HepG2 (cell line): ENCODE results near the gene ULK4. TPM values are rescaled to one million over a fixed set of nuclear protein-coding genes. Genes with fewer than 3 reads are reported as not detected.

Experiments used
- ADNP ChIP-seq: sonication (generic); formaldehyde crosslinking; IDR thresholded peaks from 2 replicates; pipeline ENCODE4 v1.4.0; 2020; ENCODE audit warnings: missing genetic modification reagents
- ELF4 ChIP-seq: sonication (generic); formaldehyde crosslinking; IDR thresholded peaks from 2 replicates; pipeline ENCODE4 v1.5.0; 2020; ENCODE audit warnings: missing genetic modification reagents, mild to moderate bottlenecking, moderate library complexity, borderline replicate concordance
- FOXA3 ChIP-seq: IDR thresholded peaks from 2 replicates; pipeline ENCODE4 v1.6.1; 2016; ENCODE audit warnings: missing genetic modification reagents, missing compliant biosample characterization
- HMG20A ChIP-seq: IDR thresholded peaks from 2 replicates; pipeline ENCODE4 v1.6.1; 2016; ENCODE audit warnings: borderline replicate concordance
- HNF1B ChIP-seq: sonication (generic); formaldehyde crosslinking; IDR thresholded peaks from 2 replicates; pipeline ENCODE4 v1.5.1; 2020; ENCODE audit warnings: mild to moderate bottlenecking, moderate library complexity, missing genetic modification reagents
- HOXA5 ChIP-seq: sonication (generic); formaldehyde crosslinking; IDR thresholded peaks from 2 replicates; pipeline ENCODE4 v1.4.0; 2020; ENCODE audit warnings: missing genetic modification reagents
- KLF9 ChIP-seq: IDR thresholded peaks from 2 replicates; pipeline ENCODE4 v1.6.1; 2016; ENCODE audit warnings: low read depth
- MAFG ChIP-seq: sonication (generic); formaldehyde crosslinking; IDR thresholded peaks from 2 replicates; pipeline ENCODE4 v1.5.1; 2020; ENCODE audit warnings: mild to moderate bottlenecking, missing genetic modification reagents
- MIER2 ChIP-seq: IDR thresholded peaks from 2 replicates; pipeline ENCODE4 v1.6.1; 2016; ENCODE audit warnings: missing biosample characterization, missing genetic modification reagents
- MTF2 ChIP-seq: sonication (generic); formaldehyde crosslinking; IDR thresholded peaks from 2 replicates; pipeline ENCODE4 v1.5.0; 2020; ENCODE audit warnings: missing genetic modification reagents, borderline replicate concordance
- NFYB ChIP-seq: sonication (generic); formaldehyde crosslinking; IDR thresholded peaks from 2 replicates; pipeline ENCODE4 v1.4.0; 2020; ENCODE audit warnings: missing genetic modification reagents
- NKX3-1 ChIP-seq: sonication (generic); formaldehyde crosslinking; IDR thresholded peaks from 2 replicates; pipeline ENCODE4 v1.5.0; 2020; ENCODE audit warnings: missing genetic modification reagents
- POLR2AphosphoS2 ChIP-seq: IDR thresholded peaks from 2 replicates; pipeline ENCODE4 v1.6.1; 2011; ENCODE audit warnings: low read depth, low read length, improper control_type of control experiment
- REPIN1 ChIP-seq: sonication (generic); formaldehyde crosslinking; IDR thresholded peaks from 2 replicates; pipeline ENCODE4 v1.8.0; 2022; ENCODE audit warnings: missing genetic modification reagents, low read depth, mild to moderate bottlenecking, borderline replicate concordance
- SOX6 ChIP-seq, 2 experiments: fragments of 450-650 bp in 1 of 2; sonication (generic) in 1 of 2; formaldehyde crosslinking in 1 of 2; IDR thresholded peaks; 2 replicates each; pipeline versions ENCODE4 v1.4.0 to v1.6.1; 2017 to 2020; ENCODE audit warnings: antibody characterized with exemption in 1 of 2, mild to moderate bottlenecking in 1 of 2, missing genetic modification reagents in 1 of 2
- SP4 ChIP-seq: sonication (generic); formaldehyde crosslinking; IDR thresholded peaks from 2 replicates; pipeline ENCODE4 v1.8.1; 2023; ENCODE audit warnings: mild to moderate bottlenecking, missing genetic modification reagents
- THAP7 ChIP-seq: sonication (generic); formaldehyde crosslinking; IDR thresholded peaks from 2 replicates; pipeline ENCODE4 v1.8.1; 2023; ENCODE audit warnings: mild to moderate bottlenecking, missing genetic modification reagents
- ZNF12 ChIP-seq: sonication (generic); formaldehyde crosslinking; IDR thresholded peaks from 2 replicates; pipeline ENCODE4 v1.5.0; 2020; ENCODE audit warnings: missing genetic modification reagents
- ZNF563 ChIP-seq: sonication (generic); formaldehyde crosslinking; IDR thresholded peaks from 2 replicates; pipeline ENCODE4 v1.8.0; 2022; ENCODE audit warnings: mild to moderate bottlenecking, moderate library complexity, missing genetic modification reagents
- ZNF580 ChIP-seq: IDR thresholded peaks from 2 replicates; pipeline ENCODE4 v1.6.1; 2016; ENCODE audit warnings: low read depth, borderline replicate concordance
- ZSCAN9 ChIP-seq: IDR thresholded peaks from 2 replicates; pipeline ENCODE4 v1.6.1; 2016; ENCODE audit warnings: borderline replicate concordance
- polyA plus RNA-seq, 8 experiments: library from polyadenylated mRNA; depleted of rRNA in 3 of 8; stranded (reverse) in 7 of 8; unstranded in 1 of 8; fragments of >200 nt; fragmentation: Illumina TruSeq in 4 of 8; extraction: Trizol in 4 of 8; gene quantifications; 2 replicates each; pipeline versions ENCODE4 v1.2.1 to v1.2.3, GENCODE V29; 2011 to 2016; ENCODE audit warnings: low read depth in 4 of 8, missing spikeins in 1 of 8, mixed read lengths in 1 of 8; ENCODE audit not compliant: insufficient read depth in 1 of 8
- total RNA-seq, 5 experiments: library from RNA; depleted of rRNA; stranded (reverse); fragments of >200 nt; fragmentation: Illumina TruSeq; extraction: Trizol; gene quantifications; 2 replicates each; pipeline ENCODE4 v1.2.3, GENCODE V29; 2016; ENCODE audit warnings: low read depth in 1 of 5
- TF ChIP-seq, protein P1 (sequence below), 2 experiments: sonication (generic) in 1 of 2; formaldehyde crosslinking in 1 of 2; IDR thresholded peaks; 2 replicates each; pipeline versions ENCODE4 v1.4.0 to v1.6.1; 2016 to 2020; ENCODE audit warnings: borderline replicate concordance in 1 of 2, low read depth in 1 of 2, mild to moderate bottlenecking in 1 of 2, missing genetic modification reagents in 1 of 2
- TF ChIP-seq, protein P2 (sequence below): IDR thresholded peaks from 2 replicates; pipeline ENCODE4 v1.6.1; 2016; ENCODE audit warnings: missing compliant biosample characterization, missing genetic modification reagents, borderline replicate concordance

The ULK4 gene
- total and polyA plus RNA-seq, 2 of the 13 experiments (the other 11 are each of a cell fraction or from before 2014, with no cell fraction given): 6.7 to 11.8 TPM

DNA sequence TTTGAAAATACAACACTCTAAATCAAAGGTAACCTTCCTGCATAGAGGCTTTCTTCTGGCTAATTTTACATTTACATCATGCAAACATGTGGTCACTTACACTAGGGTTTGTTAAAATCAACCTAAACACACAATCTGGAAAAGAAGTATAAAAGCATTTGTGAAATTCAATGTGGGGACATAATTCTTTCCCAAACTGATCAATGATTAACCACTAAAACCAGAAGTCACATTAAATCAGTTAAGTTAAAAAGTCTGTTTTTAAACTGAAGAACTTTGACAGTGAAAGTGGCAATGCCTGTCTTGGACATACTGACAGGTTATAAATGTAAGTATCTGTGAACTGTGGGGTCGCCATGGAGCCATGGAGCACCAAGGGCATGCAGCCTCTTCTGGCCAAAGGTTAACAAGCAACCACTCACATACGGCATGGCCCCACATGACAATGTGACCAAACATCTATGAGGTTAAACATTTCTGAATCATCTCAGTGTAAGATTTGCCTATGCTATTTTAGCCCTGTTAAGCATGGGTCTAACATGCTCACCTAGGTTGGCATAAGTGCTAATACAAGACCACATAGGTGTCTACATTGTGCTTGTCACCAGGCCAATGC lies 484.4 kb downstream of the ULK4 start (continued):
- no peak for TF ChIP-seq ADNP (CRISPR knock-in tag)
- TF ChIP-seq, protein P1, sequence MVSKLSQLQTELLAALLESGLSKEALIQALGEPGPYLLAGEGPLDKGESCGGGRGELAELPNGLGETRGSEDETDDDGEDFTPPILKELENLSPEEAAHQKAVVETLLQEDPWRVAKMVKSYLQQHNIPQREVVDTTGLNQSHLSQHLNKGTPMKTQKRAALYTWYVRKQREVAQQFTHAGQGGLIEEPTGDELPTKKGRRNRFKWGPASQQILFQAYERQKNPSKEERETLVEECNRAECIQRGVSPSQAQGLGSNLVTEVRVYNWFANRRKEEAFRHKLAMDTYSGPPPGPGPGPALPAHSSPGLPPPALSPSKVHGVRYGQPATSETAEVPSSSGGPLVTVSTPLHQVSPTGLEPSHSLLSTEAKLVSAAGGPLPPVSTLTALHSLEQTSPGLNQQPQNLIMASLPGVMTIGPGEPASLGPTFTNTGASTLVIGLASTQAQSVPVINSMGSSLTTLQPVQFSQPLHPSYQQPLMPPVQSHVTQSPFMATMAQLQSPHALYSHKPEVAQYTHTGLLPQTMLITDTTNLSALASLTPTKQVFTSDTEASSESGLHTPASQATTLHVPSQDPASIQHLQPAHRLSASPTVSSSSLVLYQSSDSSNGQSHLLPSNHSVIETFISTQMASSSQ (IDR thresholded peaks at IDR 0.05; ENCODE audit: low read depth): no peak
- TF ChIP-seq, protein P1 (CRISPR knock-in tag; IDR thresholded peaks at IDR 0.05; ENCODE audit: borderline replicate concordance): peak; percentile 45; the same call in 1 of the 2 replicates
- TF ChIP-seq REPIN1 (CRISPR knock-in tag): no peak
- TF ChIP-seq ZNF580 (CRISPR knock-in tag): 0 out of 2 replicates have a peak, but pooled peaks have one; percentile 21
- no peak for TF ChIP-seq MAFG
- no peak for TF ChIP-seq ELF4 (CRISPR knock-in tag)
- no peak for TF ChIP-seq FOXA3 (CRISPR knock-in tag)
- no peak for TF ChIP-seq POLR2AphosphoS2
- TF ChIP-seq, protein P2, sequence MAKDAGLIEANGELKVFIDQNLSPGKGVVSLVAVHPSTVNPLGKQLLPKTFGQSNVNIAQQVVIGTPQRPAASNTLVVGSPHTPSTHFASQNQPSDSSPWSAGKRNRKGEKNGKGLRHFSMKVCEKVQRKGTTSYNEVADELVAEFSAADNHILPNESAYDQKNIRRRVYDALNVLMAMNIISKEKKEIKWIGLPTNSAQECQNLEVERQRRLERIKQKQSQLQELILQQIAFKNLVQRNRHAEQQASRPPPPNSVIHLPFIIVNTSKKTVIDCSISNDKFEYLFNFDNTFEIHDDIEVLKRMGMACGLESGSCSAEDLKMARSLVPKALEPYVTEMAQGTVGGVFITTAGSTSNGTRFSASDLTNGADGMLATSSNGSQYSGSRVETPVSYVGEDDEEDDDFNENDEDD: no peak
- no peak for TF ChIP-seq HOXA5 (CRISPR knock-in tag)
- TF ChIP-seq SOX6 (IDR thresholded peaks at IDR 0.05): no peak
- TF ChIP-seq SOX6 (CRISPR knock-in tag; IDR thresholded peaks at IDR 0.05): peak; percentile 54
- TF ChIP-seq NKX3-1 (CRISPR knock-in tag): no peak
- 0 out of 2 replicates have a peak, but pooled peaks have one; percentile 36 for TF ChIP-seq KLF9
- no peak for TF ChIP-seq MTF2 (CRISPR knock-in tag)
- no peak for TF ChIP-seq THAP7 (CRISPR knock-in tag)
- peak; percentile 43; the same call in 1 of the 2 replicates for TF ChIP-seq NFYB (CRISPR knock-in tag)
- TF ChIP-seq HNF1B: 0 out of 2 replicates have a peak, but pooled peaks have one; percentile 23
- peak; percentile 61; the same call in 1 of the 2 replicates for TF ChIP-seq HMG20A (CRISPR knock-in tag)
- 0 out of 2 replicates have a peak, but pooled peaks have one; percentile 38 for TF ChIP-seq MIER2 (CRISPR knock-in tag)
- no peak for TF ChIP-seq ZNF12
- TF ChIP-seq SP4 (CRISPR knock-in tag): no peak
- TF ChIP-seq ZSCAN9: no peak
- no peak for TF ChIP-seq ZNF563
